CD14-positive monocyte (primary cell): Measurements from ENCODE around the gene OR4K17. TPM values are rescaled to one million over a fixed set of nuclear protein-coding genes. Genes with fewer than 3 reads are reported as not detected.

Experiments used
- DNase-seq, 3 donors: peaks; one replicate each; pipeline ENCODE4 v3.0.0-alpha.2; 2011 to 2022
- H2AFZ ChIP-seq: 2 replicates; pipeline ENCODE4 v1.6.0; 2012; ENCODE audit warnings: mild to moderate bottlenecking, low read depth, low read length, inconsistent platforms; ENCODE audit not compliant: insufficient read depth, poor library complexity, severe bottlenecking
- H3K27ac ChIP-seq, 2 donors: 1 replicate in 1 of 2; 2 replicates in 1 of 2; pipeline ENCODE4 v1.5.1; 2012 to 2013; ENCODE audit warnings: low read length in 2 of 2, control low read depth in 1 of 2, inconsistent platforms in 1 of 2, low read depth in 1 of 2, mild to moderate bottlenecking in 1 of 2
- H3K27me3 ChIP-seq, 2 donors: one replicate each; pipeline versions ENCODE4 v1.6.0 to v1.6.1; 2011 to 2013; ENCODE audit warnings: low read length in 2 of 2; ENCODE audit not compliant: control insufficient read depth in 2 of 2, insufficient read depth in 2 of 2
- H3K36me3 ChIP-seq, 2 donors: replicated peaks in 1 of 2; 1 replicate in 1 of 2; 2 replicates in 1 of 2; pipeline versions ENCODE4 v1.5.1 to v1.6.1; 2012 to 2013; ENCODE audit warnings: low read length in 2 of 2, control low read depth in 1 of 2, inconsistent platforms in 1 of 2, mild to moderate bottlenecking in 1 of 2; ENCODE audit not compliant: insufficient read depth in 2 of 2, control insufficient read depth in 1 of 2
- H3K4me1 ChIP-seq, 2 donors: 1 replicate in 1 of 2; 2 replicates in 1 of 2; pipeline versions ENCODE4 v1.5.1 to v1.6.1; 2012 to 2013; ENCODE audit warnings: low read length in 2 of 2, control low read depth in 1 of 2, inconsistent platforms in 1 of 2, mild to moderate bottlenecking in 1 of 2, moderate library complexity in 1 of 2; ENCODE audit not compliant: insufficient read depth in 2 of 2, control insufficient read depth in 1 of 2
- H3K4me2 ChIP-seq: replicated peaks from 2 replicates; pipeline ENCODE3; 2012; ENCODE audit warnings: low read length, moderate library complexity, mild to moderate bottlenecking; ENCODE audit not compliant: poor library complexity, severe bottlenecking; ENCODE audit errors: extremely low read depth
- H3K4me3 ChIP-seq, 3 experiments: fragments of 200-600 bp in 1 of 3; sonication (generic) in 1 of 3; replicated peaks in 1 of 3; 1 replicate in 2 of 3; 2 replicates in 1 of 3; pipeline ENCODE4 v1.5.1; 2011 to 2013; ENCODE audit warnings: low read length in 3 of 3, mild to moderate bottlenecking in 3 of 3, control low read depth in 2 of 3, low read depth in 2 of 3, inconsistent platforms in 1 of 3, moderate library complexity in 1 of 3
- H3K79me2 ChIP-seq: 2 replicates; pipeline ENCODE4 v1.6.0; 2012; ENCODE audit warnings: mild to moderate bottlenecking, control low read depth, inconsistent platforms, low read length, moderate library complexity; ENCODE audit not compliant: insufficient read depth
- H3K9ac ChIP-seq: 2 replicates; pipeline ENCODE4 v1.6.0; 2017; ENCODE audit warnings: low read length, mild to moderate bottlenecking; ENCODE audit not compliant: insufficient read depth, poor library complexity, severe bottlenecking
- H3K9me3 ChIP-seq, 2 donors: replicated peaks in 1 of 2; 1 replicate in 1 of 2; 2 replicates in 1 of 2; pipeline versions ENCODE4 v1.5.1 to v1.6.1; 2012 to 2013; ENCODE audit warnings: low read length in 2 of 2, control low read depth in 1 of 2; ENCODE audit not compliant: control insufficient read depth in 1 of 2, insufficient read depth in 1 of 2
- H4K20me1 ChIP-seq: 2 replicates; pipeline ENCODE4 v1.6.0; 2012; ENCODE audit warnings: mild to moderate bottlenecking, low read length, control low read depth, moderate library complexity; ENCODE audit not compliant: insufficient read depth
- H3K27ac Mint-ChIP-seq, 7 donors: one replicate each; pipeline ENCODE4 v1.8.0; 2020; ENCODE audit warnings: mild to moderate bottlenecking in 7 of 7, mixed read lengths in 7 of 7, moderate library complexity in 6 of 7, inconsistent platforms in 2 of 7
- H3K27me3 Mint-ChIP-seq, 3 donors: one replicate each; pipeline ENCODE4 v1.8.0; 2021 to 2022; ENCODE audit warnings: low read depth in 3 of 3, mild to moderate bottlenecking in 3 of 3, mixed read lengths in 3 of 3, moderate library complexity in 3 of 3, inconsistent platforms in 1 of 3
- H3K36me3 Mint-ChIP-seq, 2 donors: one replicate each; pipeline ENCODE4 v1.8.0; 2020; ENCODE audit warnings: mixed read lengths in 2 of 2, inconsistent platforms in 1 of 2, mild to moderate bottlenecking in 1 of 2
- H3K4me1 Mint-ChIP-seq: one replicate; pipeline ENCODE4 v1.8.0; 2020; ENCODE audit warnings: mild to moderate bottlenecking, mixed read lengths
- H3K4me3 Mint-ChIP-seq, 2 donors: one replicate each; pipeline ENCODE4 v1.8.0; 2020; ENCODE audit warnings: mild to moderate bottlenecking in 2 of 2, mixed read lengths in 2 of 2, moderate library complexity in 1 of 2
- H3K9me3 Mint-ChIP-seq, 7 donors: one replicate each; pipeline ENCODE4 v1.8.0; 2020 to 2022; ENCODE audit warnings: mixed read lengths in 7 of 7, mild to moderate bottlenecking in 6 of 7, moderate library complexity in 6 of 7, inconsistent platforms in 2 of 7
- whole genome bisulfite sequencing: methylation state at CpG from one replicate; pipeline ENCODE4 v1.1.5; 2013; ENCODE audit warnings: missing lambda C conversion rate; ENCODE audit not compliant: insufficient coverage; 5-methylcytosine and 5-hydroxymethylcytosine counted together
- intact Hi-C, 2 donors: fragments of 100-400 bp; cut with micrococcal nuclease; formaldehyde crosslinking; loops; one replicate each; pipeline versions ENCODE4 v1.15.0 to v1.15.1; 2023
- polyA plus RNA-seq, 3 donors: library from polyadenylated mRNA; depleted of rRNA in 1 of 3; unstranded in 2 of 3; stranded (reverse) in 1 of 3; fragments of 300-500 nt in 2 of 3; fragments of >200 nt in 1 of 3; fragmentation: Illumina TruSeq in 2 of 3; gene quantifications; 1 replicate in 2 of 3; 2 replicates in 1 of 3; pipeline ENCODE4 v1.2.3, GENCODE V29; 2012 to 2021
- TF ChIP-seq, protein P1 (sequence below): fragments of 200-600 bp; IDR thresholded peaks from one replicate; pipeline ENCODE4 v1.8.0; 2022; ENCODE audit warnings: antibody characterized with exemption, mild to moderate bottlenecking

Gene OR4K17
- polyA plus RNA-seq, 3 donors = not detected

DNA sequence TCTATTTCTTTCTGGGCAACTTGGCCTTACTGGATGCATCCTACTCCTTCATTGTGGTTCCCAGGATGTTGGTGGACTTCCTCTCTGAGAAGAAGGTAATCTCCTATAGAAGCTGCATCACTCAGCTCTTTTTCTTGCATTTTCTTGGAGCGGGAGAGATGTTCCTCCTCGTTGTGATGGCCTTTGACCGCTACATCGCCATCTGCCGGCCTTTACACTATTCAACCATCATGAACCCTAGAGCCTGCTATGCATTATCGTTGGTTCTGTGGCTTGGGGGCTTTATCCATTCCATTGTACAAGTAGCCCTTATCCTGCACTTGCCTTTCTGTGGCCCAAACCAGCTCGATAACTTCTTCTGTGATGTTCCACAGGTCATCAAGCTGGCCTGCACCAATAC lies 33.4 kb downstream of the OR4K17 start:
- H3K4me1 Mint-ChIP-seq = peaks cover 3% of the 10 kb centered on the region
- no peaks in the 10 kb centered on the region for H4K20me1 ChIP-seq
- H3K9me3 ChIP-seq = no peaks in the 10 kb centered on the region
- H3K36me3 Mint-ChIP-seq = no peaks in the 10 kb centered on the region
- peaks cover 0 to 3% (median 0%) of the 10 kb centered on the region in 7 donors for H3K9me3 Mint-ChIP-seq
- no peak overlapping the region for H3K4me3 Mint-ChIP-seq
- H3K27ac ChIP-seq = no peak overlapping the region
- TF ChIP-seq, protein P1, sequence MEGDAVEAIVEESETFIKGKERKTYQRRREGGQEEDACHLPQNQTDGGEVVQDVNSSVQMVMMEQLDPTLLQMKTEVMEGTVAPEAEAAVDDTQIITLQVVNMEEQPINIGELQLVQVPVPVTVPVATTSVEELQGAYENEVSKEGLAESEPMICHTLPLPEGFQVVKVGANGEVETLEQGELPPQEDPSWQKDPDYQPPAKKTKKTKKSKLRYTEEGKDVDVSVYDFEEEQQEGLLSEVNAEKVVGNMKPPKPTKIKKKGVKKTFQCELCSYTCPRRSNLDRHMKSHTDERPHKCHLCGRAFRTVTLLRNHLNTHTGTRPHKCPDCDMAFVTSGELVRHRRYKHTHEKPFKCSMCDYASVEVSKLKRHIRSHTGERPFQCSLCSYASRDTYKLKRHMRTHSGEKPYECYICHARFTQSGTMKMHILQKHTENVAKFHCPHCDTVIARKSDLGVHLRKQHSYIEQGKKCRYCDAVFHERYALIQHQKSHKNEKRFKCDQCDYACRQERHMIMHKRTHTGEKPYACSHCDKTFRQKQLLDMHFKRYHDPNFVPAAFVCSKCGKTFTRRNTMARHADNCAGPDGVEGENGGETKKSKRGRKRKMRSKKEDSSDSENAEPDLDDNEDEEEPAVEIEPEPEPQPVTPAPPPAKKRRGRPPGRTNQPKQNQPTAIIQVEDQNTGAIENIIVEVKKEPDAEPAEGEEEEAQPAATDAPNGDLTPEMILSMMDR = no peak
- intact Hi-C loops = no loop called here
- H3K27me3 Mint-ChIP-seq = peaks cover 4 to 13% (median 7%) of the 10 kb centered on the region in 3 donors
- no peak overlapping the region for H3K4me2 ChIP-seq
- H3K79me2 ChIP-seq = no peaks in the 10 kb centered on the region
- no peak for DNase-seq
- no peak overlapping the region for H3K27ac Mint-ChIP-seq
- H3K27me3 ChIP-seq = no peaks in the 10 kb centered on the region
- H3K4me3 ChIP-seq = no peak overlapping the region
- WGBS = 70% methylated on average over 4 of the region's 7 CpGs
- H2AFZ ChIP-seq = no peak overlapping the region
- H3K9ac ChIP-seq = no peak overlapping the region
- no peaks in the 10 kb centered on the region for H3K4me1 ChIP-seq
- no peaks in the 10 kb centered on the region for H3K36me3 ChIP-seq

DNA sequence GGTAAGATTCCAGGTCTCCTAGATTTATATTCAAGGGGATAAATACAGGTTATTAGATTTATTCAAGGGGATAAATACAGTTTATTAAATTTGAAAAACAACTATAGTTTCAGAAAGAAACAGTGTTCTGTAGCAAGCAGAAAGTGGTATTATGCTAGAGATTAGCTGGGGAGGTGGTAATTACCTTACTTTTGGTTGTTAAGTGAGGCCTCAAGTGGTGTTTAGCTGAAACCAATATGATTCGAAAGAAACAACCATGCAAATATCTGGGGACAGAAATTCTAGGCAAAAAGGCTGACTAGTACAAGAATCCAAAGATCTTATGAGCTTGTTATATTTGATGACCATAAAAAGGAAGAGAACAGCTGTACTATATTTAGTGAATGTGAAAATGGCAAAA lies 34.3 kb downstream of the OR4K17 start:
- TF ChIP-seq, protein P1 = no peak
- no peaks in the 10 kb centered on the region for H3K9me3 ChIP-seq
- no peak for DNase-seq
- H3K9ac ChIP-seq = no peak overlapping the region
- H3K4me1 ChIP-seq = no peaks in the 10 kb centered on the region
- H3K79me2 ChIP-seq = no peaks in the 10 kb centered on the region
- peaks cover 0 to 7% (median 0%) of the 10 kb centered on the region in 7 donors for H3K9me3 Mint-ChIP-seq
- H3K27me3 Mint-ChIP-seq = peaks cover 4 to 13% (median 7%) of the 10 kb centered on the region in 3 donors
- no peak overlapping the region for H3K4me3 Mint-ChIP-seq
- no peaks in the 10 kb centered on the region for H3K36me3 ChIP-seq
- H3K4me1 Mint-ChIP-seq = peaks cover 3% of the 10 kb centered on the region
- WGBS = 100% methylated on average over 1 of the region's 1 CpG
- H4K20me1 ChIP-seq = no peaks in the 10 kb centered on the region
- no peak overlapping the region for H3K4me2 ChIP-seq
- no peak overlapping the region for H3K4me3 ChIP-seq
- no peak overlapping the region for H3K27ac ChIP-seq
- no peaks in the 10 kb centered on the region for H3K36me3 Mint-ChIP-seq
- intact Hi-C loops = no loop called here
- H3K27ac Mint-ChIP-seq = no peak overlapping the region
- H2AFZ ChIP-seq = no peak overlapping the region
- H3K27me3 ChIP-seq = no peaks in the 10 kb centered on the region
